Thymus (tissue), 11 donors: ENCODE results near the gene UBE2N. TPM values are rescaled to one million over a fixed set of nuclear protein-coding genes. Genes with fewer than 3 reads are reported as not detected.
"Not testable (repeated sequence)": the region's sequence is repeated elsewhere in the genome, so short reads cannot be mapped to it uniquely, and the experiment has no call there.

Experiments
- DNase-seq, 9 donors: peaks; one replicate each; pipeline ENCODE4 v3.0.0-alpha.2; 2013; ENCODE audit warnings: low spot score in 9 of 9, low read depth in 6 of 9, missing footprints in 1 of 9
- H3K27ac ChIP-seq, 2 donors: one replicate each; pipeline ENCODE4 v1.5.1; 2013; ENCODE audit warnings: control low read depth in 1 of 2, low read depth in 1 of 2, low read length in 1 of 2, mild to moderate bottlenecking in 1 of 2, moderate library complexity in 1 of 2
- H3K27me3 ChIP-seq, 2 donors: one replicate each; pipeline ENCODE4 v1.5.1; 2013; ENCODE audit warnings: low read length in 1 of 2; ENCODE audit not compliant: control insufficient read depth in 2 of 2, insufficient read depth in 1 of 2
- H3K36me3 ChIP-seq, 2 donors: one replicate each; pipeline ENCODE4 v1.5.1; 2013; ENCODE audit warnings: low read length in 1 of 2, mild to moderate bottlenecking in 1 of 2, moderate library complexity in 1 of 2; ENCODE audit not compliant: control insufficient read depth in 2 of 2, insufficient read depth in 2 of 2
- H3K4me1 ChIP-seq, 2 donors: one replicate each; pipeline ENCODE4 v1.5.1; 2013; ENCODE audit warnings: low read length in 2 of 2; ENCODE audit not compliant: control insufficient read depth in 2 of 2, insufficient read depth in 2 of 2
- H3K4me3 ChIP-seq, 2 donors: one replicate each; pipeline ENCODE4 v1.5.1; 2013; ENCODE audit warnings: low read length in 2 of 2, control low read depth in 1 of 2, mild to moderate bottlenecking in 1 of 2
- H3K9me3 ChIP-seq, 2 donors: one replicate each; pipeline ENCODE4 v1.5.1; 2013; ENCODE audit warnings: low read length in 1 of 2, mild to moderate bottlenecking in 1 of 2; ENCODE audit not compliant: control insufficient read depth in 2 of 2, insufficient read depth in 1 of 2
- WGBS: extraction: QIAGEN DNeasy Blood & Tissue Kit; methylation state at CpG from one replicate; pipeline ENCODE4 v1.1.7; 2013; 5-methylcytosine and 5-hydroxymethylcytosine counted together
- polyA plus RNA-seq: library from polyadenylated mRNA; stranded (reverse); fragments of 200-250 nt; gene quantifications from one replicate; pipeline ENCODE4 v1.2.3, GENCODE V29; 2013
- total RNA-seq: library from RNA; stranded (reverse); fragments of 120-200 nt; gene quantifications from one replicate; pipeline ENCODE4 v1.2.4, GENCODE V29; 2013
- donor health status: healthy.

Gene UBE2N
- total and polyA plus RNA-seq, 2 donors: 91.2 to 132 TPM

- 94% methylated on average over 4 of the region's 4 CpGs for WGBS
- H3K36me3 ChIP-seq: peaks cover 4 to 33% of the 10 kb centered on the region in 2 donors
- not testable (repeated sequence) for H3K9me3 ChIP-seq, H3K4me3 ChIP-seq, DNase-seq, H3K27me3 ChIP-seq, H3K27ac ChIP-seq, H3K4me1 ChIP-seq
These were observed 32.2 kb downstream of the UBE2N start for GRCh38 chr12:93409343-93410187.

GRCh38 chr12:93408813-93409212, 32.9 kb downstream of the UBE2N start:
- H3K4me1 ChIP-seq: no peaks in the 10 kb centered on the region
- peaks cover 4 to 38% of the 10 kb centered on the region in 2 donors for H3K36me3 ChIP-seq
- H3K4me3 ChIP-seq: no peak overlapping the region
- no peak for DNase-seq
- H3K9me3 ChIP-seq: peaks cover 0 to 2% of the 10 kb centered on the region in 2 donors
- no peak overlapping the region for H3K27ac ChIP-seq
- no peaks in the 10 kb centered on the region for H3K27me3 ChIP-seq

GRCh38 chr12:93407963-93408283, 33.8 kb downstream of the UBE2N start:
- Histone ChIP-seq H3K27ac (no peak overlapping the region), H3K27me3 (no peaks in the 10 kb centered on the region)

GRCh38 chr12:93407054-93407962, 34.4 kb downstream of the UBE2N start:
- DNase-seq: no peak
- WGBS: 97% methylated on average over 6 of the region's 6 CpGs
- Histone ChIP-seq H3K4me1 (no peaks in the 10 kb centered on the region), H3K4me3 (no peak overlapping the region), H3K9me3 (peaks cover 0 to 2% of the 10 kb centered on the region in 2 donors), H3K27me3 (no peaks in the 10 kb centered on the region), H3K36me3 (peaks cover 4 to 42% of the 10 kb centered on the region in 2 donors), H3K27ac (no peak overlapping the region)

More at GRCh38 chr12:93407963-93408283, 33.8 kb downstream of the UBE2N start:
- peaks cover 0 to 2% of the 10 kb centered on the region in 2 donors for H3K9me3 ChIP-seq
- 96% methylated on average over 2 of the region's 2 CpGs for WGBS
- H3K4me3 ChIP-seq: no peak overlapping the region
- H3K36me3 ChIP-seq: peaks cover 4 to 41% of the 10 kb centered on the region in 2 donors
- no peaks in the 10 kb centered on the region for H3K4me1 ChIP-seq
- DNase-seq: no peak

- peaks cover 4 to 45% of the 10 kb centered on the region in 2 donors for H3K36me3 ChIP-seq
- H3K27ac ChIP-seq: no peak overlapping the region
- H3K27me3 ChIP-seq: no peaks in the 10 kb centered on the region
- DNase-seq: no peak
- 97% methylated on average over 6 of the region's 6 CpGs for WGBS
- H3K4me1 ChIP-seq: no peaks in the 10 kb centered on the region
- peaks cover 0 to 2% of the 10 kb centered on the region in 2 donors for H3K9me3 ChIP-seq
- H3K4me3 ChIP-seq: no peak overlapping the region
These were observed 36.5 kb downstream of the UBE2N start for GRCh38 chr12:93404961-93405849.

- Histone ChIP-seq H3K27ac (no peak overlapping the region), H3K4me3 (no peak overlapping the region), H3K27me3 (no peaks in the 10 kb centered on the region), H3K36me3 (peaks cover 4 to 37% of the 10 kb centered on the region in 2 donors), H3K9me3 (peaks cover 0 to 2% of the 10 kb centered on the region in 2 donors), H3K4me1 (no peaks in the 10 kb centered on the region)
- no peak for DNase-seq
- 96% methylated on average over 7 of the region's 7 CpGs for WGBS
These were observed 37.6 kb downstream of the UBE2N start for GRCh38 chr12:93403988-93404803.

GRCh38 chr12:93402333-93403311, 39.1 kb downstream of the UBE2N start:
- no peak overlapping the region for H3K27ac ChIP-seq
- H3K36me3 ChIP-seq: peaks cover 12 to 41% of the 10 kb centered on the region in 2 donors
- H3K27me3 ChIP-seq: no peaks in the 10 kb centered on the region
- peaks cover 0 to 2% of the 10 kb centered on the region in 2 donors for H3K9me3 ChIP-seq
- WGBS: 98% methylated on average over 11 of the region's 11 CpGs
- no peaks in the 10 kb centered on the region for H3K4me1 ChIP-seq
- DNase-seq: no peak
- no peak overlapping the region for H3K4me3 ChIP-seq
